ENCODE measurements around the gene ARHGEF1.

The ARHGEF1 gene

DNA sequence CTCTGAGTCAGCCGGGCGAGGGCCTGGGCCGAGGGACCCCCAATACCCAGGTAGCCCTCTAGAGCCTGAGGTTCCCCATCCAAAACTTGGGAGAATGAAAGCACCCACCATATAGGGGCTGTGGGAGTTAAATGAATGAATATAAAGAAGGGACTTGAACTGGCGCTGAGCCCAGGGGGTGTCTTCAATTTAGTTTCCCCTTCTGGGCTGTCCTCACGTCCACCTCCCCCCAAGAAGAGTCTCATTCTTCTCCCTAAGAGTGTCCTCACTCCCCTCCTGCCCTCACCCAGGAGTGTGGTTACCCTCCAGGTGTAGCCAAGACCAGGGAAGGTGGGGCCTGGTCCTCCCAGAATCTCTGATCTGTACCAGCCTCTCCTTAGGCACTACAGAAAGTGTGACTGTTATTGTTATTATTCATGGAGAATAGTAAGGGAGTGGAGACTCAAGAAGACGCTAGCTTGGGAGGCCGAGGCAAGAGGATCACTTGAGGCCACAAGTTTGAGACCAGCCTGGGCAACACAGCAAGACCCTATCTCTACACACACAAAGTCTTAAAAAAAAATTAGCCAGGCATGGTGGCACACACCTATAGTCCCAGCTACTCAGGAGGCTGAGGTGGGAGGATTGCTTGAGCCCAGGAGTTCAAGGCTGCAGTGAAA is 3.2 kb upstream of the ARHGEF1 start:
- no peak overlapping the region for H3K4me3 ChIP-seq (ENCODE audit: low read depth, low read length)
- no peak for DNase-seq (ENCODE audit: low read depth)

DNA sequence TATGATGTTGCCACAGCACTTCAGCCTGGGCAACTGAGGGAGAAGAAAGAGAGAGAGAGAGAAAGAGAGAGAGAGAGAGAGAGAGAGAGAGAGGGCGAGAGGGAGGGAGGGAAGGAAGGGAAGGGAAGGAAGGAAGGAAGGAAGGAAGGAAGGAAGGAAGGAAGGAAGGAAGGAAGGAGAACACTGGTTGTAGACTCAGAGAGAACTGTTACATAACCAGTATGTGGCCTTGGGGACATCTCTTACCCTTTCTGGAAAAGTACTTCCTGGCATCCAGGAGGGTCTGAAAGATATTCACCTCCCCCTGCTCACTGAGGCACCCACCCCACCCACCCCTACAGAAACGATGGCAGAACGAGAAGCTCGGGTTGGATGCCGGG is 2.7 kb upstream of the ARHGEF1 start:
- no peak for DNase-seq (ENCODE audit: low read depth)
- H3K4me3 ChIP-seq (ENCODE audit: low read depth, low read length) = no peak overlapping the region

DNA sequence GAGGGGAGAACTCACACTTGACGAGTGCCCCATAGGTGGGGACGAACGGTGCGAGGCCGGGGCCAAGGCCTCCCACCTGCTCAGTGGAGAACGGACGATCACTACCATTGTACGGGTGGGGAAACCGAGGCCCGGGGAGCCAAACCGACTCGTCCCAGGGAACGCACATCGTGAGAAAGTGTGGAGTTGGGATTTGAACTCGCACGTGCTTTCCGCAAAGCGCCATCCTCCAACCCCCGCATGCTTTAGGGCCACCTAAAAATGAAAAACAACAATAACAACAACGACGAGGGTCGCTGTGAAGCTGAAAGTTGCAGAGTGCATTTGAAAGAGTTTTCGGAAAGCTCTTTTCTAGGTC is 458 bp downstream of the ARHGEF1 start:
- DNase-seq (ENCODE audit: low read depth) = no peak
- H3K4me3 ChIP-seq (ENCODE audit: low read depth, low read length) = peak overlapping the region; percentile 94

DNA sequence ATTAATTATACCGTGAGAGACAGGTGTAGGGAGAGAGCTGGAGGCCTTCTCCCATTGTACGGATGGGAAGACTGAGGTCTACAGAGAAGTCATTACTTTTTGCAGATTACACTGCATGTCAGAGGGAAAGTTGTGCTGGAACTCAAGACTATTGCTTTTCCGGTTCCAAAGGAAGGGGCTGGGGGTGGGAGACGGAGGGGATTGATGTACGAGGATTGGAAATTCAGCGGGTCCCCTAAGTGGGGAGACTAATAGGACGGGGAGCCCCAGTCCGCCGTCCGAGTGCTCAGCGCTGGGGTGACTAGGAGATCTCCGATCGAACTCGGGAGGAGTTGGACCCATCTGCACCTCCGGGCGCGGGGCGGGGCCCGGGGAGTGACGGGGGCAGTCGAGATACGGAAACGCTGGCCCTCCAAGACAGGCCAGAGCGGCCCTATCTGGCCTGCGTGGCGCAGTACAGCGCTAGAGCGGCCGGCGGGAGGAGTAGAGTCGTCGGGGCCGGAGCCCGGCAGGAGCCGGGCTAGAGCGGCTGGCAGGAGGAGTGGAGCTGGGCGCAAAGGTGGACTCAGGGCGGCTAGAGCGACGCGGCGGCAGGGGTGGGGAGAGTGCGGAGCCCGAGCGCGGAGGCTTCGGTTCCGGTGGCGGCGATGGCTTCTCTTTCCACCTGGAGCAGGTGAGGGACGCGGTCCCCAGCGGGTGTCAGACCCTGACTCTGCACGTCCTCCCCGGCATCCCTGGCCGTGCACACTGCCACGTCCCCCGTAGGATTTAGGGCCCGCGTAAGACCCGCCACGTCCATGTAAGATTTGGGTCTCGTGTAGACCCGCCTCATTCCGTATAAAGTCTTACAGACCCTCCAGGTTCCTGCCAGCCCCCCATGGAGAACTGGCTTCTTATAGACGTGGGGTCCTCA is 1.1 kb downstream of the ARHGEF1 start:
- DNase-seq (ENCODE audit: low read depth) = peak; percentile 90
- H3K4me3 ChIP-seq (ENCODE audit: low read depth, low read length) = peak overlapping the region; percentile 94

DNA sequence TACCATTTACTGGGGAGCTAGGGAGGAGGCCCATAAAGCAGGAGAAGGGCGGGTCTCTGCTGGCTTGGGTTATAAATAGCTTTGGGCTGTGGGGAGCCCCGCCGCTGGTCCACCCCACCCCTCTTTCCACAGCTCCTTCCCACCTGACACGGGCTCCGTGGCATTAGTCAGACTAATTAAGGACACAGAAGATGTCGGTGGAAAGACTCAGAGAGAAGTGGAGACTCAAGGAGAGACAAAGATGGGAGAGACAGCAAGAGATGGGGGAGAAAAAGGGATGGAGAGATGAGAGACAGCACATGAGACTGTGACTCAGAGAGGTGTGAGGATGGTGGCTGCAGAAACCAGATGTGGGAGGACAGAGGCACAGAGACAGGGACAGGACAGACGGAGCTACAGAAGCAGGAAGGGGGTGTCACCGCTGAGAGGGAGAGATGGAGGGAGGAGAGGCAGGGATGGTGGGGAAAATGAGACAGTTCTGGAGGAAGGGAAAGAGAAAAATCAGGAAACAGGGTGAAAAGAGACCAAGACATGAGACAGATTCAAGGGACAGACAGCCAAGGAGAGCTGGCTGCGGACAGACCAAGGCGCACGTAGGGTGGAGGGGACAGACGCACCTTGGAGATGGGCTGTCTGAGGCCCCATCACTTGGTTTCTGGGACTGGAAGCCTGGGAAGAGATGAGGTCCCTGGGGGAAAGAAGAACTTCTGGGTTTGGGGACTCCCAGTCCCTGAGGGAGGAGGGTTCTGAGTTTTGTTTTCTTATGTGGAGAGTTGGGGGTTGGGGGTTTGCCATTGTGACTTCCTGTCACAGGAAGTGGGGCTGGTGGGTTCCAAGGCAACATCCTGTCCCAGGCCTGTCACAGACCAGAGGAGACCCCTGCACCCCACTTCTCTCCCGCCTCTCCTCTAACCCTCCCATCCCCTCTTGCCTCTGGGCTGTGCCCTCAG is 4.1 kb downstream of the ARHGEF1 start:
- DNase-seq (ENCODE audit: low read depth) = no peak
- H3K4me3 ChIP-seq (ENCODE audit: low read depth, low read length) = no peak overlapping the region

DNA sequence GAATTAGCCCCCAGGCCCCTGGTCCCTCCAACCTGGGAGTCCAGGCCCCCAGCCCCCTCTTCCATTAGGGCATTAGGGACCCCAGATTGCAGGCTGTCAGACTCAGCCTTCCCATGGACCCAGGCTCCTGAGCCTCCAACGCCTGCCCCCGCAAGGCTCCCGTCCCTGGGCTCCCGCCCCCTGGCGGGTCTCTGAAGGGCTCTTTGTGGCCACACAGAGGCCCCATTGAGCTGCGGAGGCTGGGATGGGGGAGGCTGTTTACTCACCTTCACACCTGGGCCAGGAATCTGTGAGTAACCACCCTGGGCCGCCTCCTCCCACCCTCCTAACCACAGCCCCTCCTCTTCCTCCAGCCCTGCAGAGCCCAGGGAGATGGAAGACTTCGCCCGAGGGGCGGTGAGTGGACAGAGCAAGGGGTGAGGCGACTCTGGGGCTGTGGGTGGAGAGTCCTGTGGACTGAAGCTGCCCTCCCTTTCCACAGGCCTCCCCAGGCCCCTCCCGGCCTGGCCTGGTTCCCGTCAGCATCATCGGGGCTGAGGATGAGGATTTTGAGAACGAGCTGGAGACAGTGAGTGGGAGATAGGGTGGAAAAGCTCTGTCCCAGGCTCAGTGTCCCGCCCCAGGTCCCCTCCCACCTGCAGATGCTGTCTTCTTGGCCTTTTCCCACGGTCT is 4.9 kb downstream of the ARHGEF1 start:
- no peak overlapping the region for H3K4me3 ChIP-seq (ENCODE audit: low read depth, low read length)

DNA sequence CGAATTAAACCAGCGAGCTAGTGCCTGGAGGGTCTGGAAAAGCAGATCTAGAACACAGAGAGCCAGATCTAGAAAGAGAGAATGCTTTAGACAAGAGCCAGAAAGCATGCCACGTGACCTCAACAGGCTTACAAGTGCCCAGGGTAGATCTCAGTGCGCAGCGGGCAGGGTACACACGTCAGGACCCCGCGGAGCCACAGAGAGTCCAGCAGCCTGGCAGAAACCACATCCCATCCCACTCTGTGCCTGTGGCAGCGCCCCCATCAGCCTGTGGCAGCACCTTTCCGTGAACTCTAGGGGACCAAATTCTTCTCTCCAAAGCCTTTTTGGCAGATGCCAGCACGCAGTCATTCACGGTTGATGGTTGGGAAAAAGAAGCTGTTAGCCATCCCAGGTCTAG is 5.9 kb downstream of the ARHGEF1 start:
- DNase-seq (ENCODE audit: low read depth) = no peak

More for the DNA sequence above, 4.9 kb downstream of the ARHGEF1 start:
- no peak for DNase-seq (ENCODE audit: low read depth)

DNA sequence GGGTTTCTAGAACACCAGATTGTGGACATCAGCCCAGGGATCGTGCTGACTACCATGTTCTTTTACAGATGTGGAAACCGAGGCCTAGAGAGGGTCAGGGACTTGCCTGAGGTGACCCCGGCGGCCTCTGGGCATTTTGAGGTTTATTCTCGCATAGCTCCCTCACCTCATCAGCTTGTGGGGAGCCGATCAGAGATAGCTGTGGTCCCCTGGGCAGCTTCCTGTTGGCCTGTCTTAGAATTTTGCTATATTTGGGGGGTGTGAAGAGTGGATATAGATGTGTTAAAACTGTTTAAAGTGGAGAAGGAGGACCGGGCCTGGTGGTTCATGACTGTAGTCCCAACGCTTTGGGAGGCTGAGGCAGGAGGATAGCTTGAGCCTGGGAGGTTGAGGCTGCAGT is 6.9 kb downstream of the ARHGEF1 start:
- H3K4me3 ChIP-seq (ENCODE audit: low read depth, low read length) = no peak overlapping the region
- DNase-seq (ENCODE audit: low read depth) = no peak

More for the DNA sequence above, 5.9 kb downstream of the ARHGEF1 start:
- H3K4me3 ChIP-seq (ENCODE audit: low read depth, low read length) = no peak overlapping the region

DNA sequence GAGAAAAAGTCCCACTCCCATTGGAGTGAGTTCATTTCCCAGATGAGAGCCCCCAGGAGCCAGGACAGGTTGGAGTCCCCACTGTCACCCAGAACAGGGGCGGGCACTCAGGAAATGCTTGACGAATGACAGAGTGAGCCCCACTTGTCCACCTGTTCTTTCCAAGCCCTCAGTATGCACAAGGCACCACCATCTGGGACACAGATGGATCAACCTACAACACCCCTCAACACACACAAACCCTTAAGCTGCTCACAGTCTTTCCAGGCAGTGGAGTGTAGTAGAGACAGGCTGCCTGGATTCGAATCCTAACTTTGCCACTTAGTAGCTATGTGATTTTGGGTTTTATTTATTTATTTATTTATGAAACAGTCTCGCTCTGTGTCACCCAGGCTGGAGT is 8.0 kb downstream of the ARHGEF1 start:
- no peak overlapping the region for H3K4me3 ChIP-seq (ENCODE audit: low read depth, low read length)
- no peak for DNase-seq (ENCODE audit: low read depth)

DNA sequence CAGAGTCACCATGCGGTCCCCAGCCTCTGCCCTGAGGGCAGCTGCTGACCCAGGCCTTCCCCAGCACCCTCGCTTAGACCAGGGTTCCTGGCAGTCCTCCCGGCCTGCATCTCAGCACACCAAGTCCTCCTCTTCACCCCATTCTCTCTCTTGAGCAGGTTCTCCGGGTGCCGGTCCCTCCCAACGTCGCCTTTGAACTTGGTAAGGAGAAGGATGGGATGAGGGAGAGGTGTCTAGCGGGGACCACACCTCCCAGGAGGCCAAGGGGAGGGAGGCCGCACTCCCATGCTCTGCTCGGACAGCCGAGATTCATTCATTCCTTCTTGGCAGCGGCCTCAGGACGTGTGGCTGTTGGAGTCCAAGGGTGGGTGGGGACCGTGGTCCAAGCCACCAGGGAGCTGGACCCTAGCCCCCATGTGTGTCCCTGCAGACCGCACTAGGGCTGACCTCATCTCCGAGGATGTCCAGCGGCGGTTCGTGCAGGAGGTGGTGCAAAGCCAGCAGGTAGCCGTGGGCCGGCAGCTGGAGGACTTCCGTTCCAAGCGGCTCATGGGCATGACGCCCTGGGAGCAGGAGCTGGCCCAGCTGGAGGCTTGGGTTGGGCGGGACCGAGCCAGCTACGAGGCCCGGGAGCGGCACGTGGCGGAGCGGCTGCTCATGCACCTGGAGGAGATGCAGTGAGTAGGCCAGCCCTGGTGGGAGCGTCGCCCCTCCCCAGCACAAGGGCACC is 9.4 kb downstream of the ARHGEF1 start:
- DNase-seq (ENCODE audit: low read depth) = no peak
- no peak overlapping the region for H3K4me3 ChIP-seq (ENCODE audit: low read depth, low read length)

DNA sequence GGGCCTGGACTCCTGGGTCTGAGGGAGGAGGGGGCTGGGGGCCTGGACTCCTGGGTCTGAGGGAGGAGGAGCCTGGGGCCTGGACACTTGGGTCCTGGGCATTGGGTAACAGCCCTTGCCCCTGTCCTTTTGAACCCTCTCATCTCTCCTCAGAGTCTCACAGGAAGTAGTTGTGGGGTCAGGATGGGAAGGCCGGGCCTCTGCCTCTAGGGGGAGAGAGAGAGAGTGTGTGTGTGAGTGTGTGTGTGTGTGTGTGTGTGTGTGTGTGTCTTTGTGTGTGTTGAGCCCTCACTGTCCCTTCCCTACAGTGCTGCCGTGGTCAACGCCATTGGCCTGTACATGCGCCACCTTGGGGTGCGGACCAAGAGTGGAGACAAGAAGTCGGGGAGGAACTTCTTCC is 10.9 kb downstream of the ARHGEF1 start:
- no peak for DNase-seq (ENCODE audit: low read depth)

DNA sequence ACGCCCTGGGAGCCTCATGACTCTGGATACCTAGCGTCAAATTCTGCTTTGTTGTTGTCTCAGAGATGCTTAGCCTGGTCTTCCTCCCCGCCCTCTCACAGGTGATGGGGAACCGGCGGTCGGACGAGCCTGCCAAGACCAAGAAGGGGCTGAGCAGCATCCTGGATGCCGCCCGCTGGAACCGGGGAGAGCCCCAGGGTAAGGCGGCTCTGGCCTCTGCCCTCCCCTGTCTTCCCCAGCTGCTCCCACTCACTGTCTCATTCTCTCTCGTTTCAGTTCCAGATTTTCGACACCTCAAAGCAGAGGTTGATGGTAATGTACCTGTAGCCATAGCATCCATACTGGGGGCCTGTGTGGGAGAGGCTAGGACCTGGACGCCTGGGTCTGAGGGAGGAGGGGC is 11.4 kb downstream of the ARHGEF1 start:
- DNase-seq (ENCODE audit: low read depth) = no peak

More for the DNA sequence above, 10.9 kb downstream of the ARHGEF1 start:
- no peak overlapping the region for H3K4me3 ChIP-seq (ENCODE audit: low read depth, low read length)

DNA sequence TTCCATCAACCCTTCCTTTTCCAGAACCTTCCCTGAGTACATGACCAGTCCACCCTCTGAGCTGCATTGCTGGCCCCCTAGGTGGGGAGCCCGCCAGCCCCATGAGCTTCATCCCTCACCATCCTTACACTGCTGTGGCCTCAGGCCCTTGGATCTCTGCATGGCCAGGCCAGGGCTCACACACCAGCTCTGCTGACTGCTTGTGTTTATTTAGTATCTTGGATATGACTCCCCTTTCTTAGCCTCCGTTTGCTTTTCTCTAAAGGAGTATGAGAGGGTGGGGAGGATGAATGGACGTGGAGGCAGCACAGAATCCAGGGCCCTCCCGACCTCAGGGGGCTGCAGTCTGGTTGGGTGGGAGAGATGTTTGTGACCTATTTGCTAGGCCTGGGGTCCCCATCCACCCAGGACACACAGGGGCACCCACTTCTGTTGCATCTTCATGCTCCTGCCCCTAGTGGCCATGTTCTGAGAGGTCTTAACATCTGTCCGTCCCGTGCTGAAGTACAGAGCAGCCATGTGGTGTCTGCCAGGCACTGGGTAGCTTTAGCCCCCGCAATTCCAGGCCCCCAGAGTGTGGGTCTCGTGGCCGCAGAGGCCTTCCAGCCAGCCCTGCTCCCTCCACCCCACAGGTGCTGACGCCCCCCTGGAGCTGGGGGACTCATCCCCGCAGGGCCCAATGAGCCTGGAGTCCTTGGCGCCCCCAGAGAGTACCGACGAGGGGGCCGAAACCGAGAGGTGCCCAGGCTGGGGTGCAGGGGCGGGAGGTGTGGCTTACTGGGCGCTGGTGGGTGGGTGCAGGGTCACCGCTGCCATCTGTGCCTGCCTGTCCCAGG is 13.0 kb downstream of the ARHGEF1 start:
- DNase-seq (ENCODE audit: low read depth) = no peak
- H3K4me3 ChIP-seq (ENCODE audit: low read depth, low read length) = no peak overlapping the region

More for the DNA sequence above, 11.4 kb downstream of the ARHGEF1 start:
- no peak overlapping the region for H3K4me3 ChIP-seq (ENCODE audit: low read depth, low read length)

DNA sequence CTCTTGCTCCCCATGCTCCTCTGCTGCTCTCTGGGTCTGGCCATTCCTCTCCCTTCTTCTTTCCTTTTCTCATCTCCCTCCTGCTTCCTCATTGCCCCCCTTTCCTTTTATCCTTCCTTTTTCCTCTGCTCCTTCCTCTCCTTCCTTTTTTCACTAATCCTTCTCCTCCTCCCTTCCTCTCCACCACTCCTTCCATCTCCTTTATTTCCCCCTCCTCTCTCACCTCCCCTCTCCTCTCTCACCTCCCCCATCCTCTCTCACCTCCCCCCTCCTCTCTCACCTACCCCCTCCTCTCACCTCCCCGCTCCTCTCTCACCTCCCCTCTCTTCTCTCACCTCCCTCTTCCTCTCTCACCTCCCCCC is 13.6 kb downstream of the ARHGEF1 start:
- H3K4me3 ChIP-seq (ENCODE audit: low read depth, low read length) = no peak overlapping the region
- no peak for DNase-seq (ENCODE audit: low read depth)

DNA sequence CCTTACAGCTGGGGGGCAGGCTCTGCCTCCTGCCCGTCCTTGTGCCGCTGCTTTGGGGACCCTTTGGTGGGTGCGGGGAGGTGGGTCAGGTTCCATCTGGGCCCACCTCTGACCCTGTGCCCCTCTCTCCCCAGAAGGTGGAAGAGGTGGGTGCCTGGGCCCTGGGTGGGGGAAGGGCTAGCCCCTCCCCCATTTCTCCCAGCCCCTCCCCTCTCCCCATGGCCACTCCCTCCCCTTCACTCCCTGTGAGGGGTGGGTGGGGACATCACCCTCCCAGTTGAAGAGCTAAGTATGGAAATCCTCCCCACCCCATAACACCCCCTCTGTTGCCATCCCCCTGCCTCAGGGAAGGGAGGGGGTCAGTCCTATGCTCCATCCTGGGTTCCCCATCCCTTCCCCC is 14.2 kb downstream of the ARHGEF1 start:
- no peak overlapping the region for H3K4me3 ChIP-seq (ENCODE audit: low read depth, low read length)
- DNase-seq (ENCODE audit: low read depth) = no peak

DNA sequence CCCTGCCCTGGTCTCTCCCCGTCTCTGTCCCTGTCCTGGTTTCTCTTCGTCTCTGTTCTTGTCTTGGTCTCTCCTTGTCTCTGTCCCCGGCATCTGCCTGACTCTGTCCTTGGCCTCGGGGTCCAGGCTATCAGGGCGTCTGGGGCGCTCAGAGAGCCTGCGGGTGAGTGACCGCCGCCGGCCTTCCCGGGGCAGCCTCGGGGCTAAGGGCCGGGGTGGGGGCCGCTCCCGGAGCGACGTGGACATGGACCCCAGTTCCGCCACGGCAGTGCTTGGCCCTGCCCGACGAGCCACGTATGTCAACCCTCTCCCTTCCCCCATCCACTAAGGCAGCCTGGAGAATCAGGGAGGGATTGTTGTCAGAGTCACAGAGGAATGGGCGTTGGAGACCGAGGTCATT is 14.8 kb downstream of the ARHGEF1 start:
- no peak overlapping the region for H3K4me3 ChIP-seq (ENCODE audit: low read depth, low read length)

DNA sequence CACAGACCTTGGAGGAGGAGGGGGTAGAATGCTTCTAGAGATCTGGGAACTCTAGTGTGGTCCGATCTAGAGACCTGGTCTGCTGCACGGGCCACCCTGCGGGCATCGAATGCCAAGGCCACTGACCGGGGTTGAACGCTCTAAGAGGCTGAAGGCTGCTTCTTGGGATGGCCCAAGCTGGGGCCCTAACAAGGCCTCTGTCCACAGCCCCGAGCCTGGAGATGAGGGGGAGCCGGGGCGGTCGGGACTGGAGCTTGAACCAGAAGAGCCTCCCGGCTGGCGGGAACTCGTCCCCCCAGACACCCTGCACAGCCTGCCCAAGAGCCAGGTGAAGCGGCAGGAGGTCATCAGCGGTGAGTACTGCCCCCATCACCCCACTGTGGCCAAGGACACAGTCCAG is 15.3 kb downstream of the ARHGEF1 start:
- DNase-seq (ENCODE audit: low read depth) = no peak
- H3K4me3 ChIP-seq (ENCODE audit: low read depth, low read length) = no peak overlapping the region

More for the DNA sequence above, 14.8 kb downstream of the ARHGEF1 start:
- no peak for DNase-seq (ENCODE audit: low read depth)

Measured in skeletal muscle cell (primary cell).